NB4 (cell line): ENCODE measurements around the gene PANX1.

Experiments used
- DNase-seq: peaks from one replicate; pipeline ENCODE4 v3.0.0; 2010; ENCODE audit warnings: low read depth
- H3K4me3 ChIP-seq: one replicate; pipeline ENCODE4 v1.5.1; 2011; ENCODE audit warnings: mild to moderate bottlenecking, low read depth, low read length, moderate library complexity
- CTCF ChIP-seq: IDR thresholded peaks from one replicate; pipeline ENCODE4 v1.5.1; 2012; ENCODE audit warnings: low read depth, low read length
- MAX ChIP-seq: IDR thresholded peaks from 2 replicates; pipeline ENCODE4 v1.6.1; 2011; ENCODE audit warnings: low read depth, low read length
- MYC ChIP-seq: IDR thresholded peaks from 2 replicates; pipeline ENCODE4 v1.6.1; 2011; ENCODE audit warnings: low read depth, low read length
- POLR2A ChIP-seq: IDR thresholded peaks from 2 replicates; pipeline ENCODE4 v1.6.1; 2011; ENCODE audit warnings: mild to moderate bottlenecking; ENCODE audit not compliant: insufficient read length; ENCODE audit errors: extremely low read depth

Gene PANX1

GRCh38 chr11:94128746-94129511, at the start of gene PANX1:
Gene PANX1 (plus strand): TSS chr11:94128841. CDS start chr11:94129313, 472 bp downstream.
- DNase-seq: peak; percentile 88
- peak within 1 kb of the TSS; percentile 78 for H3K4me3 ChIP-seq
- TF ChIP-seq POLR2A: peak; percentile 68
- TF ChIP-seq MAX: peak; percentile 64
- no peak for TF ChIP-seq CTCF
- peak; percentile 75 for TF ChIP-seq MYC

GRCh38 chr11:94084164-94084563, 44.5 kb upstream of the PANX1 start:
- DNase-seq: no peak
- no peak overlapping the region for H3K4me3 ChIP-seq
- TF ChIP-seq POLR2A (no peak), CTCF (no peak)

- TF ChIP-seq CTCF (no peak), POLR2A (no peak), MYC (no peak), MAX (no peak)
- no peak for DNase-seq
- H3K4me3 ChIP-seq: no peak overlapping the region
Observed at GRCh38 chr11:94088906-94089305, 39.7 kb upstream of the PANX1 start.

GRCh38 chr11:94089341-94089740, 39.3 kb upstream of the PANX1 start:
- H3K4me3 ChIP-seq: no peak overlapping the region
- DNase-seq: no peak
- TF ChIP-seq POLR2A (no peak), MYC (no peak), MAX (no peak), CTCF (no peak)

GRCh38 chr11:94090401-94090800, 38.2 kb upstream of the PANX1 start:
- no peak for DNase-seq
- no peak for TF ChIP-seq MYC
- TF ChIP-seq POLR2A: no peak
- no peak for TF ChIP-seq MAX
- TF ChIP-seq CTCF: no peak
- H3K4me3 ChIP-seq: no peak overlapping the region

GRCh38 chr11:94091091-94091490, 37.5 kb upstream of the PANX1 start:
- no peak overlapping the region for H3K4me3 ChIP-seq
- DNase-seq: no peak
- no peak for TF ChIP-seq MYC
- no peak for TF ChIP-seq CTCF
- TF ChIP-seq POLR2A: no peak
- TF ChIP-seq MAX: no peak
